ENCODE measurements around the gene COMMD4.
"Not testable (repeated sequence)": the region's sequence is repeated elsewhere in the genome, so short reads cannot be mapped to it uniquely, and the experiment has no call there.

COMMD4 gene

DNA sequence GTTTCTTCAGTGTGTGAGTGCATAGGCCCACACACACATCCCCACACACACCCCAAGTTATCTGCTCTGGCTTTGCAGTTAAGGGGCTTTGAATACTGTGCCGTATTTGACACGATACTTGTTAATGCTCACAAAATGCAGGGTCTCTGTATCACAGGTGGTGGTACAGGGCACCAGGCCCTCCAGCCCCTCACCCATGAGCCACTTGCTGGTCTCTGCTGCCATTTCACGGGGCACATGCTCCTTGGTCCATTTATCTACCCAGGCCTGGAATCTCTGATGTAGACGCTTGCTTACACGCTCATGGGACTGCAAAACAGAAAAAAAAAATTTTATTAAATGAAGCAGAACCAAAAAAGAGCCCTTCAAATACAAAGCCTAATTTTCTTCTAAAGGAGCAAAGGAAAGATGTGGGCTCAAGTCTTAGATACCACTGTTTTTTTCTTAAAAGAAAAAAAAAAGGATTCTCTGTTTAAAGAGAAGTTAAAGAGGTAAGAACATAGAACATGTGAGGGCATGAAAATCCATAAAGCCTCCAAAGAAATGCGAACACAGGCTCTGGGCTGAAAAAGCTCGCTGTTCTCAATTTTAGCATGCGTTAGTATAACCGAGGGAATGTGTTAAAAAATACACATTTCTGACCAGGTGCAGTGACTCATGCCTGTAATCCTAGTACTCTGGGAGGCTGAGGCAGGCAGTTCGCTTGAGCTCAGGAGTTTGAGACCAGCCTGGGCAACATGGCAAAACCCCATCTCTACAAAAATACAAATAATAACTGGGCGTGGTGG lies 36.2 kb downstream of the COMMD4 start:
- DNase-seq (ENCODE audit: low spot score): no peak

DNA sequence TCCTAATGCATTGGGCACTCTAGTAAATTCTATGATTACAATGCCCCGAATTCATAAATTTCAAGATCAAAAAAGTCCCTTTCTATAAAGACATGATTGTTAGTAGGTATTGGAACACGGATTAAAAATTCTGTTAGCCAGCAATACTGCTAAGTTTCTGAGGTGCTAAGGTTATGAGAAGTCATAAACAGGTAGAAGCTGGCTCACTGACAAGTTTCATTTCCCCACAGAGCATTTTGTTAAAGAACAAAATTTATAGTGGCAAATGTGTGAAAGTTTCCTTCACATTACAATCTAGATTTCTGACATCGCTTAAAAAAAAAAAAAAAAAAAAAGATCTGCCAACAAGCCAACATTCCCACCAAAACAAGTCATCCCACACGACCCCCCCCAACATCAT lies 44.9 kb downstream of the COMMD4 start:
- no peak for DNase-seq (ENCODE audit: low spot score)

DNA sequence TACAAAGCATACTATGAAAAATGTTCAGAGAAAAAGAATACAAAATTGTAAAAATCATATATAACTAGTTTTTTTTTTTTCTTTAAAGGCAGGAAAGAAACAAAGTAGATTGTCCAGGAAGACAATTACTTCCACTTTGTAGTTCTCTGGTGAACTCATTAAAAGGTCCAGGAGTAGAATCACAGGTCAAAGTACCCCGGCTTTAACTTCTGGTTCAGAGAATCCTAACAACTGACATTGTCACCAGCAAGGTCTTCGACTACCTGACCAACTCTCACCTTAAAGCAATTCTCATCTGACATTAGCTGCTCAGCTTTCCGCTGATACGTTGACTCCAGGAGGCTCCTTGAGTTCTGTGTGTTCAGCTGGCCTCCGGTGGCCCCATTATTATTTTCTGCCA lies 48.1 kb downstream of the COMMD4 start:
- not testable (repeated sequence) for DNase-seq (ENCODE audit: low spot score)
